ENCODE data around the gene GPD1.
A peak's percentile ranks its signal among the peaks of the same experiment; 100 is the strongest.
"Not testable (repeated sequence)": the region's sequence is repeated elsewhere in the genome, so short reads cannot be mapped to it uniquely, and the experiment has no call there.

GPD1 gene

GRCh38 chr12:50074936-50075807 lies 28.6 kb upstream of the GPD1 start:
- DNase-seq, result peak; percentile 87

DNA sequence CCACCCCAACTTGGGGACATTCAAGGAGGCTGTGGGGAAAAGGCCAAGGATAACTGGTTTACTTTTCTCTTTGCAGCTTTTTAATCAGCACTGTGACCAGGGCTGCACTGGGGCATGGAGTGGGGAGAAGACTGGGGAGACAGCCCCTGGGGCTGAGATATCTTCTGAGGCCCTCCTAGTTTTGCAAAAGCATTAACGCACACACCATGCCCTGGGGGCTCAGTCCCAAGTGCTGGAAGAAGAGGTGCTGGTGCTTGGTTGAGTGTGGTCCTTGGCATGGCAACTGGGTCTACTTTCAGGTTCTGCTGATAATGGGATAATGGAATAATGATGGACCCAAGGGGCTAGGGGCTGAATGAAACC lies 28.0 kb upstream of the GPD1 start:
- DNase-seq, result no peak

DNA sequence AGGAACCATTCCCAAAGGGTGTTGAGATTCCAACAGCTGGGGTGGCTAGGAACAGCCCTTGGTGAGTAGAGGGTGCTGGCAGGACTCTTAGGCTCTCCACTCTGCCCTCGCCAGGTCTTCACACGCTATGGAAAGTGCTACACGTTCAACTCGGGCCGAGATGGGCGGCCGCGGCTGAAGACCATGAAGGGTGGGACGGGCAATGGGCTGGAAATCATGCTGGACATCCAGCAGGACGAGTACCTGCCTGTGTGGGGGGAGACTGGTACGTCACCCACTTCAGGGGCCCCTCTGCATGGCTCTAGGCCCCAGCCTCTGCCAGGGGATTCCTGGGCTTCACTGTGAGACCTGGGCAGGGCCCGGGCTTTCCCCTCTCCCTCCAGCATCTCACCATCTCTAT lies 26.7 kb upstream of the GPD1 start:
- DNase-seq, result no peak

DNA sequence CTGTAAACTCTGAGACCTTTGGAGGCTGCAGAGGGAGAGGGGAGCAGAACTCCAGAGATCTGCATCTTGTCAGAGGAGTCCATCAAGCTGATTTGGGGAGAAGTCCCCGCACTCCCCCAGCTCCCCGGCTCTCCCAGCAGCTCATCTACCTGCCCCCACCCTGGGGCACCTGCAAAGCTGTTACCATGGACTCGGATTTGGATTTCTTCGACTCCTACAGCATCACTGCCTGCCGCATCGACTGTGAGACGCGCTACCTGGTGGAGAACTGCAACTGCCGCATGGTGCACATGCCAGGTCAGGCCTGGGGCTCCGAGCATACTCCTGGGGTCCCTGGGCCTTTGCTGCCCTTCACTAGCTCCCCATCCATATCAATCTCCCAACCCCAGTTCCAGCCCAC lies 25.5 kb upstream of the GPD1 start:
- DNase-seq, result no peak

GRCh38 chr12:50079771-50080170 lies 24.0 kb upstream of the GPD1 start:
- no peak for DNase-seq

DNA sequence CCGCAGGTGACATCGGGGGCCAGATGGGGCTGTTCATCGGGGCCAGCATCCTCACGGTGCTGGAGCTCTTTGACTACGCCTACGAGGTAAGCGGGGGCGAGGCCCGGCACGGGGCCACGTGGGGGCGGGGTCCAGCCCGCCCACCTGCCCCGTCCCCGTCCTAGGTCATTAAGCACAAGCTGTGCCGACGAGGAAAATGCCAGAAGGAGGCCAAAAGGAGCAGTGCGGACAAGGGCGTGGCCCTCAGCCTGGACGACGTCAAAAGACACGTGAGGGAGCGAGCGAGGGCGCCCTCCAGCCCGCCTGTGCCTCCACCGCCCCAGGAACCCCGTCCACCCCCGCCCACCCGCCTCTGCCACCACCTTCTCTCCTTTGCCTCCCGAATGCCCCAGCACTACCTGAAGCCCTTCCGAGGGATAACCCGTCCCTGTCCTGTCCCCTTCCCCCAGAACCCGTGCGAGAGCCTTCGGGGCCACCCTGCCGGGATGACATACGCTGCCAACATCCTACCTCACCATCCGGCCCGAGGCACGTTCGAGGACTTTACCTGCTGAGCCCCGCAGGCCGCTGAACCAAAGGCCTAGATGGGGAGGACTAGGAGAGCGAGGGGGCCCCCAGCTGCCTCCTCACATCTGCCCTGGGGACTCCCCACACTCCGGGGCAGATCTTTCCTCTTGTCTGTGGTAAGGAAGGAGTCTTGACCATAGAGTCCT lies 22.6 kb upstream of the GPD1 start:
- no peak for DNase-seq

DNA sequence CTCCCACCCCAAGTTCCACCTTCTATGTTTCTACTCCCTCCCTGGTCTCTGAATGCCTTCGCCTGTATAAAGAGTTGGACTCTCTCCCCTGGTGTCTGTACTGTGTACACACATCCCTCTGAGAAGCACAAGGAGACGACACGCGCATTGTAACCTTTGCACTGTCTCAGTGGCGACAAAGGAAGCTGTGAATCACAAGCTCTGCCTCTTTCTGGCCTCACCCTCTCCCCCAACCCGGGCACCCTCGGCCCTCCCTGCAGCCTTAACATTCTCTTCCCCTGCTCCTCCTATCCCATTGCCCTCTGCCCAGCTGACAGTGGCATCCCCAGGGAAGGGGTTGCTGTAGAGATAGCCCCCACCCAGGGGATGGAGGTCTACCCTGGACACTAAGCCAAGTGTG lies 21.2 kb upstream of the GPD1 start:
- DNase-seq, result peak; percentile 38

- DNase-seq, result no peak
Observed at GRCh38 chr12:50083301-50083700, 20.5 kb upstream of the GPD1 start.

GRCh38 chr12:50084409-50084774 lies 19.4 kb upstream of the GPD1 start:
- DNase-seq, result not testable (repeated sequence)

GRCh38 chr12:50084775-50085614 lies 18.8 kb upstream of the GPD1 start, which contains the start of gene SMARCD1:
Gene SMARCD1, plus strand, starts transcription at chr12:50085342. Its CDS starts 28 bp downstream, at chr12:50085370.
- DNase-seq, result peak; percentile 90

DNA sequence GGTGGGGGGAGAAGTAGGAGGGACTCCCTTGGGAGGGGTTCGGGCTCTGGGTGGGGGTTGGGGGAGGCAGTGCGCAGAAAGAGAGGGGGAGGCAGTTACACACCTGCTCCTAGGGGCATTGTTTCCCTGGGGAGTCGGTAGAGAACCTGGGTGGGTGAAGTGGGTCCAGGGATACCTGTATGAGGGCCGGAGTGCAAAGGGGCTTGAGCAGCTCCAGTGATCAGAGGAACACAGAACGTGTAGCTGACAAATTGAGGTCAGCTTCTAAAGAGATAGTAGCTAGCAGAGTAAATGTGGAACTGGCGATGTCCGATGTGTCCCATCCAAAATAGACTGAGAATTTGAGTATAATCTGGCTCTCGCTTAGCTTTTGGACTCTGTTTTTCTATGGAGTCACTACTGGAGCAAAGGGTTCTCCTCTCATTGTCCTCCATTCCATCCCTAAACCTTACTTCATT lies 18.2 kb upstream of the GPD1 start:
- no peak for DNase-seq

GRCh38 chr12:50086148-50086547 lies 17.7 kb upstream of the GPD1 start:
- no peak for DNase-seq

DNA sequence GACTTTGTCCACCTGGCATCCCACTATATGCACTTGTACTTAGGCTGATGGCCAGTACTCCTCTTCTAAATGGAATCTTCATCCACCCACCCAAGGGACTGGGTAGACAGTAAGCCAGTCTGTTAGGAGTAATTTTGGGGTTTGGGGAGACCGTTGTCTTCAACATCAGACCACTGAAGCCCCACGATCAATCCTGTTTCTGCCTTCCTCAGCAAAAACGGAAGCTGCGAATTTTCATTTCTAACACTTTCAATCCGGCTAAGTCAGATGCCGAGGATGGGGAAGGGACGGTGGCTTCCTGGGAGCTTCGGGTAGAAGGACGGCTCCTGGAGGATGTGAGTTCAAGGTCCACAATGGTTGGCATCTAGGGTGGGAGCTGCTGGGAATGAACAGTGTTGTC lies 16.7 kb upstream of the GPD1 start:
- DNase-seq, result no peak

GRCh38 chr12:50087995-50088394 lies 15.8 kb upstream of the GPD1 start:
- DNase-seq, result no peak

GRCh38 chr12:50088577-50089335 lies 15.1 kb upstream of the GPD1 start:
- DNase-seq, result peak; percentile 71

- DNase-seq, result no peak
Observed at GRCh38 chr12:50089730-50090129, 14.1 kb upstream of the GPD1 start.

- no peak for DNase-seq
Observed at GRCh38 chr12:50090391-50090790, 13.4 kb upstream of the GPD1 start.

- no peak for DNase-seq
Observed at GRCh38 chr12:50097952-50098351, 5.9 kb upstream of the GPD1 start.

DNA sequence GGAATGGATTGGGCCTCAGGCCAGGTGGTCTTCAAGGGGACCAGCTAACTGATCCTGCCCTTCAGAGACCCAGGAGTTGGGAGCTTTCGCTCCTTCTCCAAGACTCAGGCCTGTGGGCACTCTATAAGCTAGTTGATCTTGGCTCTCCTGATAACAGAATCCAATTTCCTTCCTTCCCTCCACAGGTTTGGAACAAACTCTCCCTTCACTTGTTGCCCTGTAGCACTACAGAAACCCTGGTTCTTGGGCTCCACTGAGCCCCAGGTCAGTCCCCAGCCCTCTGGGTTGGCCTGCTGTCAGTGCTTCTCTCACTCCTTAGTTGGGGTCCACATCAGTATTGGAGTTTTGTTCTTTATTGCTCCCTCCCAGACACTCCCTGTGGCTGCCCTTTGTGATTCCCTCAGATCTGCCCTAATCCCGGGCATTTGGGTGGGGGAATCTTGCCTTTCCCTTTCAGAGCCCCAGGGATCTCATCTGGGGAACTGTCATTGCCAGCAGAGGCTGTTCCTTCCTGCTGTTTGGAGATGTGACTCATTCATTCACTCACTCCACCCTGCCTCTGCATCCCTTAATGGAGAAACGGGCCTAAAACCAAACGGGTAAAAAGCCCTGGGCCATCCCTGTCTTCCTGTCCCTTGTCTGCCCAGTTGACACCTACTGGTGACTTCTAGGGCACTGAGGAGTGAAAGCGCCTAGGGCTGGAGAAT lies 4.4 kb upstream of the GPD1 start:
- DNase-seq, result no peak

GRCh38 chr12:50100561-50100960 lies 3.2 kb upstream of the GPD1 start:
- DNase-seq, result no peak

DNA sequence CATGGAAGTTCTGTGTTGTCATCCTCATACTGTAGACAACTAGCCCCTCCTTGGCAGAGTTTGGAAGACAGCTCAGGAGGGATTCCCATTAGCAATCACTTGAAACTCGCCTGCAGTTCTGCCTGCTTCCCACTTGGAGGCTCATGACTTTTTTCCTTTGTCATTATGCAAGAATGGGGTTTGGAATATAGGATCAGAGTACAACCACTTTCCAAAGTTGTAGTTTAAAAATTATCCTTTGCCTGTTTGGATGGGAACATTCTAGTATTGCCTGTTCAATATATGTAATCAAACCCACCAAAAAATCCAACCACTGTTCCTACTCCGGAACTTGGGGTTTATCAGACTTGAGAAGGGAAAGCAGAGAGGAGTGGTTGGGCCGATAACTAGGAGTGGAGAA lies 2.1 kb upstream of the GPD1 start:
- DNase-seq, result no peak

- no peak for DNase-seq
Observed at GRCh38 chr12:50102131-50102531, 1.7 kb upstream of the GPD1 start.

Data from activated CD4-positive, alpha-beta T cell treated with anti-CD3 and anti-CD28 coated beads for 48 hours (primary cell).